Peyer's patch (tissue), 4 donors: ENCODE results near the gene SORBS1. TPM values are rescaled to one million over a fixed set of nuclear protein-coding genes. Genes with fewer than 3 reads are reported as not detected.

Experiments used
- DNase-seq, 3 donors: peaks; one replicate each; pipeline ENCODE4 v3.0.0-alpha.2; 2017 to 2019
- H3K27ac ChIP-seq, 4 donors: fragments of 200-600 bp; sonication (generic); one replicate each; pipeline ENCODE4 v1.5.1; 2016 to 2019
- H3K27me3 ChIP-seq, 2 donors: fragments of 200-600 bp; sonication (generic); one replicate each; pipeline ENCODE4 v1.5.1; 2019
- H3K36me3 ChIP-seq, 3 donors: fragments of 200-600 bp; sonication (generic); one replicate each; pipeline ENCODE4 v1.5.1; 2016 to 2019
- H3K4me1 ChIP-seq, 4 donors: fragments of 200-600 bp; sonication (generic); one replicate each; pipeline ENCODE4 v1.5.1; 2016 to 2019
- H3K4me3 ChIP-seq, 4 donors: fragments of 200-600 bp; sonication (generic); 1 replicate in 3 of 4; 2 replicates in 1 of 4; pipeline ENCODE4 v1.5.1; 2016 to 2019; ENCODE audit warnings: mild to moderate bottlenecking in 1 of 4
- H3K9me3 ChIP-seq, 4 donors: fragments of 200-600 bp; sonication (generic); one replicate each; pipeline ENCODE4 v1.5.1; 2016 to 2019; ENCODE audit warnings: mild to moderate bottlenecking in 1 of 4
- POLR2A ChIP-seq, 2 donors: fragments of 450-650 bp; IDR thresholded peaks; one replicate each; pipeline ENCODE4 v1.5.1; 2017; ENCODE audit warnings: antibody characterized with exemption in 2 of 2, mild to moderate bottlenecking in 2 of 2, moderate library complexity in 2 of 2
- total RNA-seq, 4 donors: library from RNA; depleted of rRNA; stranded (reverse); fragments of >200 nt; gene quantifications; one replicate each; pipeline ENCODE4 v1.1.0, GENCODE V29; 2016
- TF ChIP-seq, protein P1 (sequence below), 6 experiments: fragments of 450-650 bp in 4 of 6; fragments of 200-600 bp in 2 of 6; sonication (generic) in 1 of 6; IDR thresholded peaks; one replicate each; pipeline ENCODE4 v1.5.1; 2017 to 2019; ENCODE audit warnings: antibody characterized with exemption in 6 of 6, mild to moderate bottlenecking in 3 of 6, moderate library complexity in 1 of 6

Gene SORBS1
- total RNA-seq, 4 donors from 2014 or later = 34.3 to 57.1 (median 48.7) TPM

DNA sequence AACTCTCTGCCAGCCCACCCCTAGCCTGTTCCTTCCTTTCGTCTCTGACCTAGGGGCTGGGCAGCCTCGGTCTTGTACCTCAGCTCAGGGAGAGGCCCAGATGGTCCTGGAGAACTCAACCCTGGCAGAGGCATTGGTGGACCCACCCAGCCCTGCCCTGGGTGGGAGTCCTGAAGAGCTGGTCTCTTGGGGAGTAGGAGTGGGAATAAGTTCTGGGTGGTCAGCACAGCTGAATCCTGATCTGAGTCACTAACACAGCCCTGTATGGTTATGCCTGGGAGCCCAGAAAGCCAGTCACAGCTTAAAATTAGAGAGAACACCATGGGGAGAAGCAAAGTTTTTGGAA lies 84.0 kb downstream of the SORBS1 start:
- no peaks in the 10 kb centered on the region for H3K27me3 ChIP-seq
- H3K36me3 ChIP-seq = no peaks in the 10 kb centered on the region
- TF ChIP-seq, protein P1, sequence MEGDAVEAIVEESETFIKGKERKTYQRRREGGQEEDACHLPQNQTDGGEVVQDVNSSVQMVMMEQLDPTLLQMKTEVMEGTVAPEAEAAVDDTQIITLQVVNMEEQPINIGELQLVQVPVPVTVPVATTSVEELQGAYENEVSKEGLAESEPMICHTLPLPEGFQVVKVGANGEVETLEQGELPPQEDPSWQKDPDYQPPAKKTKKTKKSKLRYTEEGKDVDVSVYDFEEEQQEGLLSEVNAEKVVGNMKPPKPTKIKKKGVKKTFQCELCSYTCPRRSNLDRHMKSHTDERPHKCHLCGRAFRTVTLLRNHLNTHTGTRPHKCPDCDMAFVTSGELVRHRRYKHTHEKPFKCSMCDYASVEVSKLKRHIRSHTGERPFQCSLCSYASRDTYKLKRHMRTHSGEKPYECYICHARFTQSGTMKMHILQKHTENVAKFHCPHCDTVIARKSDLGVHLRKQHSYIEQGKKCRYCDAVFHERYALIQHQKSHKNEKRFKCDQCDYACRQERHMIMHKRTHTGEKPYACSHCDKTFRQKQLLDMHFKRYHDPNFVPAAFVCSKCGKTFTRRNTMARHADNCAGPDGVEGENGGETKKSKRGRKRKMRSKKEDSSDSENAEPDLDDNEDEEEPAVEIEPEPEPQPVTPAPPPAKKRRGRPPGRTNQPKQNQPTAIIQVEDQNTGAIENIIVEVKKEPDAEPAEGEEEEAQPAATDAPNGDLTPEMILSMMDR (IDR thresholded peaks at IDR 0.05) = no peak
- no peak for TF ChIP-seq POLR2A (IDR thresholded peaks at IDR 0.05)
- DNase-seq = no peak
- peak overlapping the region in 3 of 4 donors; percentile 5 to 71 (median 68) for H3K27ac ChIP-seq
- H3K9me3 ChIP-seq = no peaks in the 10 kb centered on the region
- peaks cover 0 to 36% (median 4%) of the 10 kb centered on the region in 4 donors for H3K4me1 ChIP-seq
- H3K4me3 ChIP-seq = no peak overlapping the region

DNA sequence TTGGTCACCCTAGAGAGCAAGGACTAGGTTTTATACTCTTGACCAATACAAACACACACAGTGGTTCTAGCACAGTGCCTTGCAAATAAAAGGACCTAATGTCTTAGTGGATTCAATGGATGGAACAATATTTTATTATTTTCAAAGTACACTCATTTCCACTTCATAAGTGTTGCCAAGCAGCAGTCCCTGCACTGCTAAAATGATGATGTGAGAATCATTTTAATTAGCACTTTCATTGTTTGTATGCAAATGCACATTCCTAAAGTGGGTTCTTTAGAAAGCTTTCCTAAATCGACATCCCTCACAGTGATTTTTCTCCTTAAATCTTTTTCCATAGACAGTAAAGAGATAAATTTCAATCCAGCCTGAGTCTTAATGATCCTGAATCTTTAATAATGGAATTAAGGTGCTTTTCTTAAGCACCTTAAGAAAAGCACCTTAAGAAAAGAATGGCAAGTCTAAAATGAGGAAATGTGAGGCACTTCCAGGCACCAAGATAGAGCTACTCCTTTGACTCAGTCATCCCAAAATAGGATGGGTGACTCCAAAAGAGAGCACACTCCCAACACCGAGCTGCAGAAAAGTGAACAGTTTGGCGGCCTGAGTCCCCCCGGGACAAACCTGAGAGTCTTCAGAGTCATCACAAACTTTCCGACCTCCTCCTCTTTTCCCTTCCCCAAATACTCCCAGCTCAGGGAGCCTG lies 84.5 kb downstream of the SORBS1 start:
- H3K4me3 ChIP-seq = no peak overlapping the region
- H3K9me3 ChIP-seq = no peaks in the 10 kb centered on the region
- H3K36me3 ChIP-seq = no peaks in the 10 kb centered on the region
- no peaks in the 10 kb centered on the region for H3K27me3 ChIP-seq
- TF ChIP-seq, protein P1 (IDR thresholded peaks at IDR 0.05) = no peak
- no peak for TF ChIP-seq POLR2A (IDR thresholded peaks at IDR 0.05)
- H3K27ac ChIP-seq = peak overlapping the region in 3 of 4 donors; percentile 35 to 71 (median 68)
- no peak for DNase-seq
- H3K4me1 ChIP-seq = peaks cover 0 to 36% (median 2%) of the 10 kb centered on the region in 4 donors

DNA sequence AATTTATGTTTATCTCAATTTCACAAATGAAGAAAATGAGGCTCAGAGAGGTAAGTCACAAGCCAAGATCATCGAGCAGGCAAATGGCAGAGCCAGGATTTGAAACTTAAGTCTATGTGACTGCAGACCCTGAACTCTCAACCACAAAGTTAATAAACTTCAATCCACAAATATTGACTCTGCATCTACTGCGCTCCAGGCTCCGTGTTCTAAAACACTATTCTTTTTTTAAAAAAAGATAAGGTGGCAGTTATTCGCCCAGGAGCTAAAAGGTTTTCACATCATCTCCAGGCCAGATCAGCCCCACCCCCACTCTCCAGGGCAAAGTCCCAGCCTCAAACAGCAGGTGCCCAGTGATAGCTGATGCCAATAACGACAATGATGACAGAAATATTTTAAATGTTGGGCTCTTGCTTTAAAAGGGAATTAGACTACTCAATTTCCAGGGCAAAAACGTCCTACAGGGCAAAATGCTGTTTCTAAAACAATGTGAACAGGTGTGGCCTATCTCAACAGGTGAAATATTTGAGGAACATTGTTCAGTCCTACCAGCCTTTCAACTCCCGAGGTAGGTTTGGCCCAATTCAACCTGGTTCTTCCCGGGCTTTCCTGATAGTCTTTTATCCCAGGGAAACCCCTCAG lies 85.2 kb downstream of the SORBS1 start:
- Histone ChIP-seq H3K4me3 (no peak overlapping the region), H3K4me1 (peaks cover 0 to 36% (median 2%) of the 10 kb centered on the region in 4 donors), H3K36me3 (no peaks in the 10 kb centered on the region), H3K27ac (peak overlapping the region in 3 of 4 donors; percentile 35 to 68 (median 46)), H3K27me3 (no peaks in the 10 kb centered on the region), H3K9me3 (no peaks in the 10 kb centered on the region)
- no peak for TF ChIP-seq POLR2A (IDR thresholded peaks at IDR 0.05)
- TF ChIP-seq, protein P1 (IDR thresholded peaks at IDR 0.05) = no peak
- peak in 2 of 3 donors; percentile 83 to 85 for DNase-seq

DNA sequence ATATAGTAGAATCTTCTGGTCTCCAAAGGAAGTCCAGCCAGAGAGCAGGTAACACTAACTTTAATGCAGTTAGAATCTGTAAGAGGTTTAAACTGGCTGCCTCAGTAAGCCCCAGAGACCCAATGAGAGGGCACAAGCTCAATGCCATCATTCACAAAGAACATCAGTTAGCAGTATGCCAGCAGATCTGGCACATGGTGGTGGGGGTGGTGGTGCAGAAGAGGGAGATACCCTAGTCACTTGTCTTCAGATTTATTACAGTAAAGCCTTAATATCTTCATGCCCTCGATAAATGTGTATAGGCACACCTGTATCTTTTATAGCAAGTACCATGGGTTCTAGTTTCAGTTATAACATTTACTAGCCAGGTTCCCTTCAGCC lies 86.2 kb downstream of the SORBS1 start:
- no peak overlapping the region for H3K4me3 ChIP-seq
- no peak for DNase-seq
- H3K9me3 ChIP-seq = no peaks in the 10 kb centered on the region
- H3K27me3 ChIP-seq = no peaks in the 10 kb centered on the region
- H3K36me3 ChIP-seq = no peaks in the 10 kb centered on the region
- H3K27ac ChIP-seq = peak overlapping the region in 3 of 4 donors; percentile 35 to 78 (median 68)
- H3K4me1 ChIP-seq = peaks cover 0 to 27% (median 2%) of the 10 kb centered on the region in 4 donors
- TF ChIP-seq, protein P1 (IDR thresholded peaks at IDR 0.05) = no peak
- no peak for TF ChIP-seq POLR2A (IDR thresholded peaks at IDR 0.05)

DNA sequence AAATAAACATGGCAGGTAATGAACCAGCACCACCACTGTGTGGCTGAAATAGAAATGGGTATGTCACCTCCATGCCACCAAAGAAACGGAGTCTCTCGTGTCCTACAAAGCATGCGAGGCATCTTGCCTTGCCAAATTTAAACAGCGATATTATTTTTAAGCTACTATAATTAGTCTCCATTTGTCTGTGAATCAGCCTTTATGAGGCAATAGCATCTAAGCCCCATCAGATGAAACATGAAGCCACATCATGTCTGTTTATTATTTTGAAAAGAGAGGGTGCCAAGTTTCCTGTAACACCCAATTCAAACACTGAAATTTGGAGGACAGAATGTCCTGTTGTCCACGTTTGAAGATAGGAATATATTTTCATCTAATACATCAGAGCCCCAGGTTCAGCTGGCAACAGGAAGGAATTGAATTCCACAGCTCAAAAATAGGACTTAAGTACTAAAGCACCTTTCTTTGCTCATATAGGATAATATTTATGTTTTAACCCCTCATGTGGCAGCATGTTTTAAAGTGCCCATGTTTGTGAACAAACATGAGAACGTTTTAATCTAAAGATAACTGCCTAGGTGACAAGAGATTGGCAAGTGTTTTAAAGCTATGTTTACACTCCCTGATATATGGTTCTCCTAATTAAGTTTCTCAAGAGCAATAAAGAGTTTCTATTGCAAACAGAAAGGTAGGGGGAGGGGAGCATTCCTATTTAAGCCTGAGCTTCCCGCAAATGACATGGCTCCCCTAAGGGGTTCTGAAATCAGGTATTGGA lies 86.8 kb downstream of the SORBS1 start:
- H3K9me3 ChIP-seq = no peaks in the 10 kb centered on the region
- TF ChIP-seq, protein P1 (IDR thresholded peaks at IDR 0.05) = no peak
- no peak for TF ChIP-seq POLR2A (IDR thresholded peaks at IDR 0.05)
- peaks cover 0 to 27% (median 2%) of the 10 kb centered on the region in 4 donors for H3K4me1 ChIP-seq
- no peak overlapping the region for H3K4me3 ChIP-seq
- DNase-seq = no peak
- H3K36me3 ChIP-seq = no peaks in the 10 kb centered on the region
- H3K27me3 ChIP-seq = no peaks in the 10 kb centered on the region
- peak overlapping the region in 3 of 4 donors; percentile 35 to 78 (median 68) for H3K27ac ChIP-seq
